Astrocyte (in vitro differentiated cells and primary cell): ENCODE results near the gene RAB31. TPM values are rescaled to one million over a fixed set of nuclear protein-coding genes. Genes with fewer than 3 reads are reported as not detected.

Experiments
- DNase-seq: peaks from one replicate; pipeline ENCODE4 v3.0.0-alpha.2; 2010; ENCODE audit warnings: low read depth
- FAIRE-seq: peaks from 2 replicates; lab custom pipeline; 2011; peaks lifted over from hg19 to GRCh38; lab: Jason Lieb, UNC
- H2AFZ ChIP-seq: 2 replicates; pipeline ENCODE4 v1.6.0; 2012; ENCODE audit warnings: low read depth, low read length, inconsistent platforms
- H3K27ac ChIP-seq: 2 replicates; pipeline ENCODE4 v1.5.1; 2011; ENCODE audit warnings: low read depth, low read length, inconsistent platforms
- H3K27me3 ChIP-seq: 2 replicates; pipeline ENCODE4 v1.6.0; 2011; ENCODE audit warnings: low read length, inconsistent platforms; ENCODE audit not compliant: insufficient read depth
- H3K36me3 ChIP-seq: 2 replicates; pipeline ENCODE4 v1.5.1; 2011; ENCODE audit warnings: low read length, inconsistent platforms; ENCODE audit not compliant: insufficient read depth
- H3K4me1 ChIP-seq: 2 replicates; pipeline ENCODE4 v1.5.1; 2011; ENCODE audit warnings: low read length, inconsistent platforms; ENCODE audit not compliant: insufficient read depth
- H3K4me2 ChIP-seq: 2 replicates; pipeline ENCODE4 v1.6.0; 2012; ENCODE audit warnings: low read length, inconsistent platforms
- H3K4me3 ChIP-seq: 2 replicates; pipeline ENCODE4 v1.5.1; 2011; ENCODE audit warnings: low read depth, mild to moderate bottlenecking, low read length, inconsistent platforms; ENCODE audit not compliant: insufficient read depth
- H3K79me2 ChIP-seq: 2 replicates; pipeline ENCODE4 v1.6.0; 2012; ENCODE audit warnings: mild to moderate bottlenecking, low read length, inconsistent platforms; ENCODE audit not compliant: insufficient read depth
- H3K9ac ChIP-seq: 2 replicates; pipeline ENCODE4 v1.6.0; 2012; ENCODE audit warnings: mild to moderate bottlenecking, low read length, inconsistent platforms
- H3K9me3 ChIP-seq: 2 replicates; pipeline ENCODE4 v1.5.1; 2012; ENCODE audit warnings: low read depth, mild to moderate bottlenecking, low read length, inconsistent platforms; ENCODE audit not compliant: insufficient read depth
- H4K20me1 ChIP-seq: 2 replicates; pipeline ENCODE4 v1.6.0; 2012; ENCODE audit warnings: low read length, inconsistent platforms; ENCODE audit not compliant: insufficient read depth
- H3K27ac Mint-ChIP-seq: one replicate; pipeline ENCODE4 v1.8.0; 2021; ENCODE audit warnings: mild to moderate bottlenecking, mixed read lengths; ENCODE audit not compliant: unreplicated experiment
- H3K27me3 Mint-ChIP-seq: one replicate; pipeline ENCODE4 v1.8.0; 2021; ENCODE audit warnings: low read depth, mixed read lengths; ENCODE audit not compliant: unreplicated experiment
- H3K36me3 Mint-ChIP-seq: one replicate; pipeline ENCODE4 v1.8.0; 2021; ENCODE audit warnings: low read depth, mixed read lengths; ENCODE audit not compliant: unreplicated experiment
- H3K4me1 Mint-ChIP-seq: one replicate; pipeline ENCODE4 v1.8.0; 2021; ENCODE audit warnings: low read depth, mixed read lengths; ENCODE audit not compliant: unreplicated experiment
- H3K4me3 Mint-ChIP-seq: one replicate; pipeline ENCODE4 v1.8.0; 2021; ENCODE audit warnings: mild to moderate bottlenecking, moderate library complexity, mixed read lengths; ENCODE audit not compliant: unreplicated experiment
- H3K9me3 Mint-ChIP-seq: one replicate; pipeline ENCODE4 v1.8.0; 2021; ENCODE audit warnings: mild to moderate bottlenecking, mixed read lengths; ENCODE audit not compliant: unreplicated experiment
- CTCF ChIP-seq: IDR thresholded peaks from 2 replicates; pipeline ENCODE4 v1.5.1; 2011; ENCODE audit warnings: low read depth, mild to moderate bottlenecking, inconsistent platforms, low read length, moderate library complexity; ENCODE audit not compliant: insufficient read depth
- EZH2 ChIP-seq: IDR thresholded peaks from 2 replicates; pipeline ENCODE4 v1.6.1; 2012; ENCODE audit warnings: mild to moderate bottlenecking, low read length, inconsistent platforms; ENCODE audit not compliant: insufficient read depth
- total RNA-seq: library from RNA; stranded (reverse); gene quantifications from 2 replicates; pipeline ENCODE4 v1.2.1, GENCODE V29; 2021

The RAB31 gene
- total RNA-seq, 1 donor from 2014 or later = 100 TPM

DNA sequence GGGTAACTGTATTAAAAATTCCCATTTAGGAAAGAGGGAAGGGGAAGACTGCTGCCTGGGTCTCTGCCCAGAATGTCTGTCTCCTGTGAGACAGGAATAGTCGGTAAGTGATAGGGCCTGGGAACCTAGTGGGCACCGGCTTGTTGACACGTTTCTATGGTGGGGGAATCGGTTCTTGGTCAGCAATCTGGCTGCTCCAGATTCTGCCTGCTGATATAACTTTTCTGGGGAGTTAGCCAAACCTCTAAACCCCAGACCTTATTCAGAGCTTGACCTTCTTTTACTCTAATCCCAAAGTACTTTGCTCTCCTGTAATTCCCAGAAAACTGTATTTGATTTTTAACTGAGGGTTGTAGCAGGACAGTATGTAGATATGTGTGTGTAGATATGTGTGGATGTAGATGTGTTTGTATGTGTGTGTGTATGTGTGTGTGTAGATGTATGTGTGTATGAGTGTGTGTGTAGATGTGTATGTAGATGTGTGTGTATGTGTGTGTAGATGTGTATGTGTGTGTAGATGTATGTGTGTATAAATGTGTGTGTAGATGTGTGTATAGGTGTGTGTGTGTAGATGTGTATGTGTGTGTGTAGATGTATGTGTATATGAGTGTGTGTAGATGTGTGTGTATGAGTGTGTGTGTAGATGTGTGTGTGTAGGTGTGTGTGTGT, 115.8 kb downstream of the RAB31 start:
- Mint-ChIP-seq H3K27ac (no peak overlapping the region), H3K4me3 (no peak overlapping the region), H3K9me3 (no peaks in the 10 kb centered on the region), H3K36me3 (peaks cover 15% of the 10 kb centered on the region), H3K27me3 (no peaks in the 10 kb centered on the region), H3K4me1 (peaks cover 24% of the 10 kb centered on the region)
- no peaks in the 10 kb centered on the region for H3K27me3 ChIP-seq
- H3K9ac ChIP-seq = peak overlapping the region; percentile 49
- TF ChIP-seq CTCF = no peak
- no peak for TF ChIP-seq EZH2
- H3K4me3 ChIP-seq = no peak overlapping the region
- H3K79me2 ChIP-seq = peaks cover under 1% of the 10 kb centered on the region
- no peaks in the 10 kb centered on the region for H3K9me3 ChIP-seq
- peaks cover 45% of the 10 kb centered on the region for H3K4me1 ChIP-seq
- no peak overlapping the region for H2AFZ ChIP-seq
- peaks cover 4% of the 10 kb centered on the region for H4K20me1 ChIP-seq
- H3K4me2 ChIP-seq = peak overlapping the region; percentile 64
- peak overlapping the region; percentile 38 for H3K27ac ChIP-seq
- peak; percentile 93 for DNase-seq
- H3K36me3 ChIP-seq = no peaks in the 10 kb centered on the region
- peak; percentile 78 for FAIRE-seq

DNA sequence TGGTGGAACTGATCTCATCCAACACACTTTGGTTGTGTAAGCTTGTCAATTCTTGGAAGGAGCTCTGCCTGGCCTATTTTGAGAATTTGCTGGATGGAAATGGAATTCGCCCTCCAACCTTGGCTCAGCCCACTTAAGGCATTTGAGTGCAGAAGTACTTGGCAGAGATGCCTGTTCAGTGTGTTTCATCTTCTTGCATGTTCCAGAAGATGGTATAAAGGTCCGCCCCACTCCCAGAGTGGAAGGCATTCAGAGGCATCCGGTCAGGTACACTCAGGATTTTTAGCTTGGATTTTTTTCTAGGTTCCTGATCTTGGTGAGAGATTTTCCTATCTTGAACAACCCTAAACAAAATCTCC, 116.4 kb downstream of the RAB31 start:
- peak overlapping the region; percentile 49 for H3K9ac ChIP-seq
- peaks cover 4% of the 10 kb centered on the region for H4K20me1 ChIP-seq
- Mint-ChIP-seq H3K9me3 (no peaks in the 10 kb centered on the region), H3K4me3 (no peak overlapping the region), H3K36me3 (peaks cover 15% of the 10 kb centered on the region), H3K4me1 (peaks cover 25% of the 10 kb centered on the region), H3K27ac (no peak overlapping the region), H3K27me3 (no peaks in the 10 kb centered on the region)
- peak; percentile 89 for DNase-seq
- H3K36me3 ChIP-seq = no peaks in the 10 kb centered on the region
- peaks cover 6% of the 10 kb centered on the region for H3K79me2 ChIP-seq
- no peaks in the 10 kb centered on the region for H3K27me3 ChIP-seq
- peak overlapping the region; percentile 38 for H3K27ac ChIP-seq
- no peaks in the 10 kb centered on the region for H3K9me3 ChIP-seq
- no peak for TF ChIP-seq CTCF
- TF ChIP-seq EZH2 = no peak
- no peak overlapping the region for H3K4me3 ChIP-seq
- H2AFZ ChIP-seq = no peak overlapping the region
- FAIRE-seq = no peak
- H3K4me1 ChIP-seq = peaks cover 47% of the 10 kb centered on the region
- H3K4me2 ChIP-seq = peak overlapping the region; percentile 64

GRCh38 chr18:9824952-9825371, 116.9 kb downstream of the RAB31 start:
- H3K9ac ChIP-seq = peak overlapping the region; percentile 7
- DNase-seq (no peak), FAIRE-seq (no peak)
- H3K27ac ChIP-seq = peak overlapping the region; percentile 28
- Mint-ChIP-seq H3K4me3 (no peak overlapping the region), H3K9me3 (no peaks in the 10 kb centered on the region), H3K36me3 (peaks cover 15% of the 10 kb centered on the region), H3K4me1 (peaks cover 25% of the 10 kb centered on the region), H3K27me3 (no peaks in the 10 kb centered on the region), H3K27ac (no peak overlapping the region)
- TF ChIP-seq EZH2 = no peak
- no peak for TF ChIP-seq CTCF
- H3K4me2 ChIP-seq = peak overlapping the region; percentile 64
- no peaks in the 10 kb centered on the region for H3K36me3 ChIP-seq
- no peaks in the 10 kb centered on the region for H3K9me3 ChIP-seq
- H3K79me2 ChIP-seq = peaks cover 8% of the 10 kb centered on the region
- H2AFZ ChIP-seq = no peak overlapping the region
- no peaks in the 10 kb centered on the region for H3K27me3 ChIP-seq
- H4K20me1 ChIP-seq = peaks cover 4% of the 10 kb centered on the region
- H3K4me1 ChIP-seq = peaks cover 47% of the 10 kb centered on the region
- H3K4me3 ChIP-seq = no peak overlapping the region
